Measurements from ENCODE around the gene MIEF2. TPM values are rescaled to one million over a fixed set of nuclear protein-coding genes. Genes with fewer than 3 reads are reported as not detected.

Gene MIEF2
- total RNA-seq, 4 donors from 2014 or later, result 12.8 to 34.5 (median 18.1) TPM

DNA sequence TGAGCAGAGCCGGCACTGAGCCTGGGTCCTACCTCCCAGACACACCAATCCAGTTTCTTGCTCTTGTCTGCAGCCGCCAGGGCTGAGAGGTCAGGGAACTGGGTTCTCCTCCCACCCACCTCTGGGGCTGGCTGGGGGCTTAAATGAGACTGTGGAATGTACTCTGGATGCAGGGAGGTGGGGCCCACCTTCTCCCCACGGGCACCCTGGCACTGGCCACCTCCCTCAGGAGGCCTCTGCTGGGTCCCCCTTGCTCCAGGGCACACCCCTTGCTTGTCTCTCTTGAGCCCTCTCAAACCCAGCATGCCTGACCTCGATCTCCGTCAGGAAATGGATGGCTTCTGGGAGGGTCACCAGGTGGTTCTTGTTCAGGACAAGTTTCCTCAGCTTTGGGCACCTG, 8.3 kb upstream of the MIEF2 start:
- no peak for TF ChIP-seq POLR2A (IDR thresholded peaks at IDR 0.05)
- TF ChIP-seq, protein P1, sequence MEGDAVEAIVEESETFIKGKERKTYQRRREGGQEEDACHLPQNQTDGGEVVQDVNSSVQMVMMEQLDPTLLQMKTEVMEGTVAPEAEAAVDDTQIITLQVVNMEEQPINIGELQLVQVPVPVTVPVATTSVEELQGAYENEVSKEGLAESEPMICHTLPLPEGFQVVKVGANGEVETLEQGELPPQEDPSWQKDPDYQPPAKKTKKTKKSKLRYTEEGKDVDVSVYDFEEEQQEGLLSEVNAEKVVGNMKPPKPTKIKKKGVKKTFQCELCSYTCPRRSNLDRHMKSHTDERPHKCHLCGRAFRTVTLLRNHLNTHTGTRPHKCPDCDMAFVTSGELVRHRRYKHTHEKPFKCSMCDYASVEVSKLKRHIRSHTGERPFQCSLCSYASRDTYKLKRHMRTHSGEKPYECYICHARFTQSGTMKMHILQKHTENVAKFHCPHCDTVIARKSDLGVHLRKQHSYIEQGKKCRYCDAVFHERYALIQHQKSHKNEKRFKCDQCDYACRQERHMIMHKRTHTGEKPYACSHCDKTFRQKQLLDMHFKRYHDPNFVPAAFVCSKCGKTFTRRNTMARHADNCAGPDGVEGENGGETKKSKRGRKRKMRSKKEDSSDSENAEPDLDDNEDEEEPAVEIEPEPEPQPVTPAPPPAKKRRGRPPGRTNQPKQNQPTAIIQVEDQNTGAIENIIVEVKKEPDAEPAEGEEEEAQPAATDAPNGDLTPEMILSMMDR (IDR thresholded peaks at IDR 0.05), result no peak
- H3K36me3 ChIP-seq, result no peaks in the 10 kb centered on the region
- no peak for DNase-seq
- H3K4me1 ChIP-seq, result peaks cover 0 to 6% of the 10 kb centered on the region in 2 donors
- intact Hi-C loops (cut with DNase I; ENCODE audit: low total_unique reads), result no loop called here
- no peak overlapping the region for H3K4me3 ChIP-seq
- H3K27me3 ChIP-seq, result no peaks in the 10 kb centered on the region
- H3K9me3 ChIP-seq, result no peaks in the 10 kb centered on the region
- H3K27ac ChIP-seq, result no peak overlapping the region

DNA sequence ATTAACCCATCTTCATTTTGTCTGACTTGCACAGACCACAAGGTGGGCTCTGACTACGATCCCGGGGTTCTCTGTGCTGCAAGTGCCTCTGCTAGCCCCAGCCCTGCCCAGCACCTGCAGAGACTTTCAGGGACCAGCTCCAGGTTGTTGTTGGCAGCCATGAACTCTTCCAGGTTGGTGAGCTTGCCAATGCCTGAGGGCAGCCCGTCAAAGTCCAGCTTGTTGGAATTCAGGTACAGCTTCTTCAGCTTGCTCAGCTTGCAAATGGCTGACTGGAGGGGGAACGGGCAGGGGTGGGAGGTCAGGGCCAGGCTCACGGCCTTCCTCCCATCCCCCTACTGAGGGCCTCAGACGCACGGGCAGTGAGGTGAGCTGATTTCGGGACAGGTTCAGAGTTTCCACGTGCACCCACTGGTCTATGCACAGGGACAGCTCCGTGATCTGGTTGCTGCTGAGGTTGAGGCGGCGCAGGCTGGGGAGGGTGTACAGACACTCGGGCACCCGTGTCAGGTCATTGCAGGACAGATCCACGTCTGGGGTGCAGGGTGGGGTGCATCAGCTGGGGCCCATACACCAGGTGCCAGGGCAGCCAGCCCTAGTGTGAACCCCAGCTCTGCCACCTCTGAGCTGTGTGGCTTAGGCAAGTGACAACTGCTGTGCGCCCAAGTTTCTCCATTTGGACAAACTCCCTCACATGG, 7.1 kb upstream of the MIEF2 start:
- Histone ChIP-seq H3K27ac (no peak overlapping the region), H3K9me3 (no peaks in the 10 kb centered on the region), H3K36me3 (no peaks in the 10 kb centered on the region), H3K27me3 (no peaks in the 10 kb centered on the region), H3K4me3 (no peak overlapping the region), H3K4me1 (peaks cover 0 to 10% of the 10 kb centered on the region in 2 donors)
- DNase-seq, result no peak
- intact Hi-C loops (cut with DNase I; ENCODE audit: low total_unique reads), result no loop called here
- no peak for TF ChIP-seq POLR2A (IDR thresholded peaks at IDR 0.05)
- TF ChIP-seq, protein P1 (IDR thresholded peaks at IDR 0.05), result no peak

DNA sequence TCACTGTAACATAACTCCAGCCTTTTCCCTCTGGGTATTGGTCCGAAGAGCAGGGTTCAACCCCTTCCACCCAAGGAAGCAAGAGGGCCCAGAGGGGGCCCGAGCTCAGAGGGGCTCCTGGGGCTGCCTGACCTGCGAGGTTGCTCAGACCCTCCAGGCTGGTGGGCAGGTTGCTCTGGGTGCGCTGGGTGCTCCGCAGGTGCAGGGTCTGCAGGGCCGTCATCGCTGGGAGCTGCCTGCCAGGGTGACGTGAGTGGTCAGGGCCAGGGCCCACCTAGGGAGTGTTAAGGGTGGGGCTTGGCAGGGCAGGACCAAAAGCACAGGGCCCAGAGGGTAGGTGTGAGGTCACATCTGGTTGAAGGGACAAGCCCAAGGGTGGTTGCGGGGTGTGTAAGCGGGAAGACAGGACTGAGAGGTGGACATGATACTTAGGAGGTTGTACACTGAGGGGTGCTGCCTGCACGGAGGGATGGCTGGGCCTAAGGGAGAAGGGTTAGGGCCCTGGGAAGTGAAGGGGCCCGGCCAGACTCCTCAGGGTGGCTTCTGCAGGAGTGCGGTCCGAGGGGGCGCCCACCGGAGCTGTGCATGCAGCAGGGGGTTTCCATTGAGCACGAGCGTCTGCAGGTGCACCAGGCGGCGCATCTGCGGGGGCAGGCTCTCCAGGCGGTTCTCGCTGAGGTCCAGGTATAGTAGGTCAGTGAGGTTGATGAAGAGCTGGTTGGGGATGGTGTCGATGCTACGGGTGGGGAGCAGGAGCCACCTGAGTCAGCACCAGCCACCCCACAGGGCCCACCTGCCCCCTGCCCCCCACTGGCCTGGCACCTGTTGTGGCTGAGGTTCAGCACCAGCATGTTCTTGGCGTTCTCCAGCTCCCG, 6.3 kb upstream of the MIEF2 start:
- intact Hi-C loops (cut with DNase I; ENCODE audit: low total_unique reads), result no loop called here

DNA sequence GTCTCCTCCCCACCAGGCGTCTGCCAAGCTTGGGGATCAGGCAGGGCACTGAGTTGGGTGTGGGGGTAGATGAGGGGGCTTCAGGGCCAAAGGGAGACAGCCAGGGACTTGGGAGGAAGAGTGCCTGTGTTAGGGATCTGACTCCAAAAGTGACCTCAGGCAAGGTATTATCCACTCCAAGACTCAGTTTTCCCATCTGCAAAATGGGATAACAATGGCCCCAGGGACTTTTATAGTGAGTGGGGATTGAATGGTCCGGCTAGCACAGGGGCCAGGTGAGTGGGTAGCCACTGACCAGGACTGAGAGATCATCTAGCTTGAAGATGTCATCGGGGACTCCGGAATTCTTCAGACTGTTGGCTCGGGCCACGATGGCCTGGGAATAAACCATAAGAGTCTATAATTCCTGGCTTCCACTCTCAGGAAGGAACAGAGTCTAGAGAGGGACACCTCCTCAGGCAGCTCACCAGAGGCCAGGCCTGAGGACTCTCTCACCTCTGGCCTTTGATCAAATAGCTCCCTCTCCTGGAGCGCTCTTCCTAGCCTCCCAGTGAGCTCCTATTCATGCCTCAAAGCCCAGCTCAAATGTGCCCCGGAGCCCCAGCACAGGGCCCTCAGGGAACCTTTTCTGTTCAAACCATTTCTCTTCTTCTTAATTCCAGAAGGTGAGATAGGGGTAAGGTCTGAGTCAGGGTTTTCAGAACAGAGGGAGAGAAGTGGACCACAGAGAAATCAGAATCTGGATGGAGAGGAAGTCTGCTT, 5.4 kb upstream of the MIEF2 start:
- TF ChIP-seq POLR2A (IDR thresholded peaks at IDR 0.05), result no peak
- TF ChIP-seq, protein P1 (IDR thresholded peaks at IDR 0.05), result no peak
- Histone ChIP-seq H3K9me3 (no peaks in the 10 kb centered on the region), H3K27me3 (no peaks in the 10 kb centered on the region), H3K4me1 (peaks cover 0 to 17% of the 10 kb centered on the region in 2 donors), H3K4me3 (no peak overlapping the region), H3K27ac (no peak overlapping the region), H3K36me3 (no peaks in the 10 kb centered on the region)
- intact Hi-C loops (cut with DNase I; ENCODE audit: low total_unique reads), result no loop called here
- no peak for DNase-seq

More for the DNA sequence above, 6.3 kb upstream of the MIEF2 start:
- no peak for TF ChIP-seq POLR2A (IDR thresholded peaks at IDR 0.05)
- TF ChIP-seq, protein P1 (IDR thresholded peaks at IDR 0.05), result no peak
- DNase-seq, result no peak
- Histone ChIP-seq H3K27ac (no peak overlapping the region), H3K4me1 (peaks cover 0 to 14% of the 10 kb centered on the region in 2 donors), H3K4me3 (no peak overlapping the region), H3K27me3 (no peaks in the 10 kb centered on the region), H3K36me3 (no peaks in the 10 kb centered on the region), H3K9me3 (no peaks in the 10 kb centered on the region)
